Fibroblast of villous mesenchyme (primary cell): Measurements from ENCODE around the gene KRT33A. TPM values are rescaled to one million over a fixed set of nuclear protein-coding genes. Genes with fewer than 3 reads are reported as not detected.

Source experiments
- DNase-seq: peaks from one replicate; pipeline ENCODE4 v3.0.0-alpha.2; 2010; ENCODE audit warnings: low read depth
- H3K4me3 ChIP-seq: 2 replicates; pipeline ENCODE4 v1.5.1; 2011; ENCODE audit warnings: low read depth, mild to moderate bottlenecking, low read length
- total RNA-seq: library from RNA; depleted of rRNA; stranded (reverse); fragments of >200 nt; gene quantifications from 2 replicates; pipeline ENCODE4 v1.2.3, GENCODE V29; 2012
- TF ChIP-seq, protein P1 (sequence below): IDR thresholded peaks from 2 replicates; pipeline ENCODE4 v1.5.1; 2012; ENCODE audit warnings: low read depth, mild to moderate bottlenecking, low read length; ENCODE audit not compliant: insufficient read depth

The KRT33A gene
- total RNA-seq, 1 donor: not detected

DNA sequence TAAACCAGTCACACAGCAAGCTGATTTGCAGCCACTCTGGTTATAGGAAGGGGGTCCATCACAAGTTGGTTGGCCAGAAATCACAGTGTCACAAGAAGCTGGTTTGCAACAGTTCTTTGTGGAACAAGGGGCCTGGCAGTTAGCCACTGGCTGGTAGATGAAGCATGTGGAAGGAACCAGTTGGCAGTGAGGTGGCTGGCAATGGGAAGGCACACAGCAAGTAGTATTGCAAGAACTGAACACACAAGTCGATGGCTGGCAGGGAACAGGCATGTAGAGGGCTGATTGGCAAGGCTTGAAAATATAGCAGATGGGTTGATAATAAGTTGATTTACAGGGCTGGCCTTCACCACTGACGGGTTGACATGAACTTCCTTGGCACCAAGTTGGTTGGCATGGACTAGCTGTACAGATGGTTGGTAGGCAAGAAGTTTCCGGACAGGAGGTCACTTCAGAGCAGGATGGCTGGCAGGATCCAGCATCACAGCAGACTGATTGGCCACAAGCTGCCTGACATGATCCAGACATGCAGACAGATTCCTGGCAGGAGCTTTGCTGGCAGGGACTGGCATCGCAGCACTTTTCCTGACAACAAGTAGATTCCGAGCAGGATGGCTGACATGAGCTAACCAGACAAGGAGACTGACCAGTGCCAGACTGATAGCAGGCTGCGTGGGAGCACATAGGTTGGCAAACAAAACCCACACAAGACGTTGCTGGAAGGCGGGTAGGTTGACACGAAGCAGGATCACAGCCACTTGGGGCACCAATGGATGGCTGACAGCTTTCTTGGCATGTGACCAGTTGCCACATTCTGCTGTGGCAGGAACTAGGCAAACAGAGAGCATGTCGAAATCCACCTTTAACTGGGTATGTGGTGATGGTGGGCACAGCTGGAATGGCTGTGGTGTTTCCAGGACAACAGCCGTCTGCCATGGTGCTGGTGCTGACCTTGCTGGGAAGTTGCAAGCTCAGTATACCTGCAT, 48.4 kb downstream of the KRT33A start, which contains the start of gene KRTAP29-1:
Gene KRTAP29-1, minus strand, starts transcription at position 936 of the 986 bp plus-strand sequence. Its CDS starts 0 bp downstream, at position 936.
- H3K4me3 ChIP-seq: no peak within 1 kb of the TSS
- DNase-seq: no peak
- TF ChIP-seq, protein P1, sequence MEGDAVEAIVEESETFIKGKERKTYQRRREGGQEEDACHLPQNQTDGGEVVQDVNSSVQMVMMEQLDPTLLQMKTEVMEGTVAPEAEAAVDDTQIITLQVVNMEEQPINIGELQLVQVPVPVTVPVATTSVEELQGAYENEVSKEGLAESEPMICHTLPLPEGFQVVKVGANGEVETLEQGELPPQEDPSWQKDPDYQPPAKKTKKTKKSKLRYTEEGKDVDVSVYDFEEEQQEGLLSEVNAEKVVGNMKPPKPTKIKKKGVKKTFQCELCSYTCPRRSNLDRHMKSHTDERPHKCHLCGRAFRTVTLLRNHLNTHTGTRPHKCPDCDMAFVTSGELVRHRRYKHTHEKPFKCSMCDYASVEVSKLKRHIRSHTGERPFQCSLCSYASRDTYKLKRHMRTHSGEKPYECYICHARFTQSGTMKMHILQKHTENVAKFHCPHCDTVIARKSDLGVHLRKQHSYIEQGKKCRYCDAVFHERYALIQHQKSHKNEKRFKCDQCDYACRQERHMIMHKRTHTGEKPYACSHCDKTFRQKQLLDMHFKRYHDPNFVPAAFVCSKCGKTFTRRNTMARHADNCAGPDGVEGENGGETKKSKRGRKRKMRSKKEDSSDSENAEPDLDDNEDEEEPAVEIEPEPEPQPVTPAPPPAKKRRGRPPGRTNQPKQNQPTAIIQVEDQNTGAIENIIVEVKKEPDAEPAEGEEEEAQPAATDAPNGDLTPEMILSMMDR: no peak

DNA sequence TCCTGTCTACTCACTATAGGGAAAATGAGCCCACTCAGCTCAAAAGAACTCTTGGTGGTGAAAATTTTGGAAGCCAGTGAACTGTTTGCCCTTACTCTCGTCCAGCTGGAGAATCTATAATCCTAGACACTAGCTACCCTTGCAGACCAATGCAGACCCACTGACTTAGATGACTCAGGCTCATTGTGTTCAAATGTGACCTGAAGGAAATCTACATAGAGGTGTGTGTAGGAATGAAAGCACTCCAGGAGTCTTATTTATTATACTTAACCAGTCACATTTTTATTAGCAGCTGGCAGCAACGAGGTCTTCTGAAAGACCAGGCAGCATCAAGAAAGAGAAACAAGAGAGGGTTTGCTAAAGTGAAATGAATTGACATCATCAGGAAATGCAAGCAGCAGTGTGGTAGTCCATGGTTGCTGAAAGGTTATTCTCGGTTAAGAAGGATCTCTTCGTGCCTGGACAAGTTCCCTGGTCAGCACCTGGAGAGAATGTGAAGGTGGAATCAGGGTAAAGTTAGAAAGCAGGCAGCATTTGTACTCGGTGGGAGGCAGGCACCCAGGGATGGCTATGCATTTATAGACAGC, 49.3 kb downstream of the KRT33A start:
- DNase-seq: no peak
- TF ChIP-seq, protein P1: no peak
- H3K4me3 ChIP-seq: no peak overlapping the region

DNA sequence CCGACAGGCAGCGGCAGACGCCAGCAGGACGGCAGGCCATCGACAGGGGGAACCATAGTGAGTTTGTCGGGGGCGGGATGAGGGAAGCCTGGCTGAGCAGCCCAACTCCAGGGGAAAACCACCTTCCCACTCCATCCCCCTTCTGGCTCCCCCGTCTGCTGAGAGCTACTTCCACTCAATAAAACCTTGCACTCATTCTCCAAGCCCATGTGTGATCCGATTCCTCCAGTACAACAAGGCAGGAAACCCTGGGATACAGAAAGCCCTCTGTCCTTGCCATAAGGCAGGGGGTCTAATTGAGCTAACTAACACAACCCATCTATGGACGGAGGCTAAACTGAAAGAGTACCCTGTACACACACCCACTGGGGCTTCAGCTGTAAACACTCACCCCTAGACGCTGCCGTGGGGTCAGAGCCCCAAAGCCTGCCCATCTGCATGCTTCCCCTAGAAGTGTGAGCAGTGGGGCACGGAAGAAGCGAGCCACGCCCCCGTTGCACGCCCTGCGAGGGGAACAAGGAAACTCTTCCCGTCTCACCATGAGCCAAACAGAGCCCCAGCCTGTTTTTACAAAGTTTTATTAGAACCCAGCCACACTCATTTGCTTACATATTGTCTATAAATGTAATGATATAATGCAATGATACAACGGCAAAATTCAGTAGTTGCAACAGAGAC, 52.0 kb downstream of the KRT33A start:
- no peak overlapping the region for H3K4me3 ChIP-seq
- DNase-seq: no peak
- TF ChIP-seq, protein P1: no peak

DNA sequence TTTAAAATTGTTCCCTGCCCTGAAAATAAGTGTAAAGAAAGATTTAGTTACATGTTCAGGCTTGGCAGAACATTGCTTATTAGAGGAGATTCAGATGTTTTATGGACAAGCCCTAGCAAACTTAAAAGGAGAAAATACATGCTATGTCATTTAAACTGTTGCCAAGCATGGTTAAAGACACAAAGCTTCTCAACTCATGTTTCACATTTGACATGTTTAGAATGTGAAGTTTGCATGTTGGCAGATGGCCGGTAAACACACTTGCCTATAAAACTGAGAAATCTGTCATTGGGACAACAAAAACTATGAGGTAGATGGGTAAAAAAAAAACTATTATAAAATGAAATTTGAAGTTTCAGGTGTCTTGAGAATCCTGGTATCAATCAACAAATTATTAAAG, 53.8 kb downstream of the KRT33A start:
- H3K4me3 ChIP-seq: no peak overlapping the region
- TF ChIP-seq, protein P1: no peak
- no peak for DNase-seq

Other genes with a start within 250 kb of the KRT33A start
- not detected in 2 replicates for gene KRTAP4-16, start 248.6 kb downstream of the KRT33A start, total RNA-seq
- not detected in 2 replicates for gene KRTAP4-9, start 245.4 kb downstream of the KRT33A start, total RNA-seq
- gene KRTAP4-11, start 232.5 kb downstream of the KRT33A start, total RNA-seq: not detected in 2 replicates
- not detected in 2 replicates for gene KRTAP4-12, start 226.6 kb downstream of the KRT33A start, total RNA-seq
- gene KRTAP4-6, start 210.3 kb downstream of the KRT33A start, total RNA-seq: not detected in 2 replicates
- not detected in 2 replicates for gene KRTAP4-5, start 201.0 kb downstream of the KRT33A start, total RNA-seq
- not detected in 2 replicates for gene KRTAP4-4, start 190.1 kb downstream of the KRT33A start, total RNA-seq
- not detected in 2 replicates for gene KRTAP4-3, start 182.6 kb downstream of the KRT33A start, total RNA-seq
- not detected in 2 replicates for gene KRTAP4-2, start 172.6 kb downstream of the KRT33A start, total RNA-seq
- not detected in 2 replicates for gene KRTAP4-1, start 165.9 kb downstream of the KRT33A start, total RNA-seq
- not detected in 2 replicates for gene KRTAP9-1, start 160.9 kb downstream of the KRT33A start, total RNA-seq
- gene KRTAP9-2, start 124.2 kb downstream of the KRT33A start, total RNA-seq: not detected in 2 replicates
- not detected in 2 replicates for gene KRTAP9-3, start 118.4 kb downstream of the KRT33A start, total RNA-seq
- gene KRTAP9-8, start 112.8 kb downstream of the KRT33A start, total RNA-seq: not detected in 2 replicates
- not detected in 2 replicates for gene KRTAP9-4, start 101.1 kb downstream of the KRT33A start, total RNA-seq
- not detected in 2 replicates for gene KRTAP9-9, start 95.4 kb downstream of the KRT33A start, total RNA-seq
- gene KRTAP9-6, start 85.5 kb downstream of the KRT33A start, total RNA-seq: not detected in 2 replicates
- not detected in 2 replicates for gene KRTAP9-7, start 75.1 kb downstream of the KRT33A start, total RNA-seq
- gene KRTAP29-1, start 48.0 kb downstream of the KRT33A start, total RNA-seq: not detected in 2 replicates
- gene KRTAP16-1, start 41.5 kb downstream of the KRT33A start, total RNA-seq: not detected in 2 replicates
- gene KRTAP17-1, start 35.1 kb downstream of the KRT33A start, total RNA-seq: not detected in 2 replicates
- under 0.01 and 0.32 TPM in 2 replicates for gene KRT33B, start 19.0 kb upstream of the KRT33A start, total RNA-seq
- 26.7 and 28.9 TPM in 2 replicates for gene KRT34, start 31.5 kb upstream of the KRT33A start, total RNA-seq
- not detected in 2 replicates for gene KRT31, start 46.8 kb upstream of the KRT33A start, total RNA-seq
- gene KRT37, start 73.8 kb upstream of the KRT33A start, total RNA-seq: not detected in 2 replicates
- under 0.01 TPM in 1 of 2 replicates, not detected in the other for gene KRT38, start 90.2 kb upstream of the KRT33A start, total RNA-seq
- gene KRT32, start 116.6 kb upstream of the KRT33A start, total RNA-seq: not detected in 2 replicates
- gene KRT35, start 130.3 kb upstream of the KRT33A start, total RNA-seq: not detected in 2 replicates
- gene KRT36, start 139.1 kb upstream of the KRT33A start, total RNA-seq: under 0.01 TPM in 2 replicates
- gene KRT13, start 154.8 kb upstream of the KRT33A start, total RNA-seq: not detected in 2 replicates
- gene KRT15, start 168.1 kb upstream of the KRT33A start, total RNA-seq: 0.43 and 1.3 TPM in 2 replicates
- 579 and 604 TPM in 2 replicates for gene KRT19, start 177.5 kb upstream of the KRT33A start, total RNA-seq
- gene KRT9, start 221.2 kb upstream of the KRT33A start, total RNA-seq: not detected in 2 replicates
- not detected in 2 replicates for gene KRT14, start 236.1 kb upstream of the KRT33A start, total RNA-seq